Activated effector memory CD4-positive, alpha-beta T cell treated with anti-CD3 and anti-CD28 coated beads, Interleukin-2, amount 50 U/mL, for 16 hours (primary cell): ENCODE measurements around the gene PRICKLE2.

Experiments
- DNase-seq: peaks from one replicate; pipeline ENCODE4 v3.0.0-alpha.2; 2020

The PRICKLE2 gene

DNA sequence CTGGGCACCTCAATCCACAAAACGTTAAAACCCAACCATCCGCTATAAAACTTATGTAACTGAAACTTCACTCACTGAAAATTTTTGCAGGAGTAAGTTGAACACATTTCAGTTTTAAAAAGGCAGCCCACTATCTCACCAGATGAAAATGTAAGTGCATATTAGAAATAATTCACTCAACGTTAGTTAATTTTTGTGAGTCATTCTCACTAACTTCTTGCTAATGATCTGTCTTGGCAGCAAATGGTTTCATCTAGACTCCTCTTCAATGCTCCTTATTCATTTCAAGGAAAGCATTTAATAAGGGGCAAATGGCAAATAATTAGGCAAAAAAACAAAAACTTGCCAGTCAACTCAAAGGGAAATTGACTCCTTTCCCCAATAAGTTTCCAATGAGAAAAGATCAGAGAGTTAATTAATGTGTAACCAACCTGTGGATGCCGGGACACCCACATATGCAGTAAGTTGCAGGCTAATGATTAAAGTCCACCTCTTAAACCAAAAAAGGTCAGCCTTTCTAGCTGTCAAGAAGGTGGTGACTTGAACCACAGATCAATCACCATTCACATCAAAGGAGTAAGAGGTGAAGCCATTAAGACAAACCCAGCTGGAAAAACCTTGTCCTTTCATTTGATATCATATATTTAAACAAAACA lies 22.9 kb upstream of the PRICKLE2 start:
- DNase-seq = no peak

DNA sequence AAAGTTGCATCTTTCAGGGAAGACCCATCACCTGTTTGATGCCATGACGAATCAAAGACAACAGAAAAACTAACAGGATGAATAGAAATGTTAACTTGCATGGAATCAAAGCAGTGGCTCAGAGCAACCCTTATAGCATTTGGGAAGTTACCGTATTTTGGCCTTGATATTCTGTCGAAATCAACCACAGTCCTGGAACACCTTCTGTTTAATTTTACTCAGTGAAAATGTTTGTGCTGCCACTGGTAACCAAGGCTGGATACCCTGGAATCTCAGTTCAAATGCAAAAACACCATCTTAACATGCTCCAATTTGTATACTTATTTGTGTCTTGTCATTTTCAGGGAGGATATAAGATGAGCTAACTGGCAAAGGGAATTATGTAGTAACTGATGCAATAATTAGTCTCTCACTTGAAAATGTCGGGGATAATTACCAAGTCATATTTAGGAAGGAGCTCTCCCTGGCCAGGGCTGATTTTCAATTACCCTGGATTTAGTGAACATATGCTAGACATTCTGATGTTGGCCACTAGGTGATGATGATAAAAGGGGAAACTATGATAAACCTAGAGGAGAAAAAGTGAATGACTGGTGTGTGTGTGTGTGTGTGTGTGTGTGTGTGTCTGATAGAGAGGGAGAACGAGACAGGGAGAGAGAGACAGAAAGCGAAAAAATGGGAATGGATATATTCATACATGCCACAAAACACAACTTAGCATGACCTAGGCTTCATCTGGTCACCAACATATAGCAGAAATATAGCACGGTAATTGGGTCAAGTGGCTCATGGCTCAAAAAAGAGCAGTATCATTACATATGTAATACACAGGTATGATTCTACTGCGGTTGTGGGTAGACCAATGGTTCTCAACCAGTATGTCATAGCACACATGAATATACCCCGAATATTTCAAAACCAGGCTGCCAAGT lies 19.0 kb upstream of the PRICKLE2 start:
- DNase-seq = no peak

DNA sequence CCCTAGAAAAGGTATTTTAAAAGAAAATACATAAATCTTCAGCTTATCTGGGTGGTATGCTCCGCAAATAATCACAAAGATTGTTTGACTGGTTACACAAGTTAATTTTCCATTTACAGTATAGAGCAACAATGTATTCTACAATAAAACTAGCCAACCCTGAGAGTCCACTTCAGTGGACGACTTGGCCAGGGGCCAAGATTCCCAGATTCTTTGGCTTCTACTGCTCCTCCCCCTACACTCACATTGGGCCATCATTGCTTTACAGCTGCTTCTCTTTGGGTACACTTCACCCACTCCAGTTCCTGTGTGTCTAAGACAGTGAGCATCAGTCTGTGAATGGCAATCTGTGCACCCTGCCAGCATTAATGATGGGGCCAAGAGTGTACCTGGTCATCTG lies 17.2 kb upstream of the PRICKLE2 start:
- no peak for DNase-seq

DNA sequence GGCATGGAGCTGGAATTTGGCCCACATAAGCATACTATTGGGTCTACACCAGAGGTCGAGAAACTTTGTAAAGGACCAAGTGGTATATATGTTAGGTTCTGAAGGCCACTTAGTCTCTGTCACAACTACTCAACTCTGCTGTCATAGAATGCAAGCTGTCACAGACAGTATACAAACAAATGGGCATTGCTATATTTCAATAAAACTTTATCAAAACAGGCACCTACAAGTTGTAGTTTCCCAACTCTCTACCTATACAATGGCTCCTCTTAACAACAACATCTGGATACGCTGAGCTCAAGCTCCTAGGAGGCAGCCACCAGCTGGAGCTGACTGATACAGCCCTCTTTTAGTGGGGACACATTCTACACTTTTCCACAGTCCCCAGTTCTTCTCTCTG lies 15.7 kb upstream of the PRICKLE2 start:
- DNase-seq = no peak

DNA sequence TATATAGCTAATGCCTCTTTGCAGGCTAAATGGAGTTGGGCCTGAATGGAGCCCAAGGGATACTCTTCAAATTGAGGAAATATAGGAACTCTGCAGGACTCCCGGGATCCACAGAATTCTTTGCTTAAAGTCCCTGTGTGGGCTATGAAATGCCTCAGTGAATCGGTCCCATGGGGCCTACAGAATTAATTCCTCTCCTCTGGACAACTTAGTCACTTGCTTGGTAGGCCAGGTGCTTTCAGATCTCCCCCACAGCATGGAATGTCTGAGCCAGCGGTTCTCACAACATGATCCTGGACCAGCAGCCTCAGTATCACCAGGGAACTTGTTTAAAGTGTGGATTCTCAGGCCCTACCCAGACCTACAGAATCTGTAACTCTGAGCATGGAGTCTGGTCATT lies 15.1 kb upstream of the PRICKLE2 start:
- DNase-seq = no peak

DNA sequence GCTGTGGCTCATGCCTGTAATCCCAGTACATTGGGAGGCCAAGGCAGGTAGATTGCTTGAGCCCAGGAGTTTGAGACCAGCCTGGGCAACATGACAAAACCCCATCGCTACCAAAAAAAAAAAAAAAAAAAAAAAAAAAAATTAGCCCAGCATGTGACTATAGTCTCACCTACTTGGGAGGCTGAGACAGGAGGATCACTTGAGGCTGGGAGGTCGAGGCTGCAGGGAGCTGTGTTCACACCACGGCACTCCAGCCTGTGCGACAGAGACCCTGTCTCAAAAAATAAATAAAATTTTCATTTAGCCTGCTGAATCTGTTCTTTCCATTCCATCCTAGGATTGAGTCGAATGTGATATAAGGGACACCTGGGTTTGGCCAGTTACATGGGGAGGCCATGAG lies 14.6 kb upstream of the PRICKLE2 start:
- no peak for DNase-seq

DNA sequence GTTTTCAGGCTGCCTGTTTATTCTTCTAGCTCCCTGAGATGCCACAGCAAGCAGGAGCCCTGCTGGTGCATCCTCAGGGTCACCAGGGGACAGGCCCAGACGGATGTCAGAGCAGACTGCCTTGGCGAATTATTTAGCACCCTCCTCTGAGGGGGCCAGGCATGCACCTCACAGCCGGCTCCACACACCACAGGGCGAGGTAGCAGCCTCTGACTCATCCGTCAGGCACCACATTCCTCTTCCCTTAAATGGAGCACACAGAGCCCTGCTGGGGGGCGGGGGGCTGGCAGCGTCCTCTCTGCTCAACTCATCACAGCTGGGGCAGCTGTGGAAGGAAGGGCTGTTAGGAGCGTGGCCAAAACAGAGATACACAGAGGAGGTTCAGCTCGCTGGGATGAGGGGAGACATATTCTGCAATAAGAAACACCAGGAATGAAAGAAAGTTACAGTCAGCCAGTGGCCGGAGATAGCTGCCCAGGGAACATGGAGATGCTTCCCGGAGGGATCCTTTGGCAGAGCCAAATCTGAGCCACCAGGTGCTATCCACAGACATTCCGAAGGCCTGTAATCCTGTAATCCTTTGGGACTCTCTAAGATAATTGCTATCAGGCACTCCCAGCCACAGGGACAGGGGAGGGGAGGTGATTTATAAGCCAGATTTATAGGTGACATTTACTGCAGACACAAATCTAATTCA lies 13.9 kb upstream of the PRICKLE2 start:
- DNase-seq = no peak

DNA sequence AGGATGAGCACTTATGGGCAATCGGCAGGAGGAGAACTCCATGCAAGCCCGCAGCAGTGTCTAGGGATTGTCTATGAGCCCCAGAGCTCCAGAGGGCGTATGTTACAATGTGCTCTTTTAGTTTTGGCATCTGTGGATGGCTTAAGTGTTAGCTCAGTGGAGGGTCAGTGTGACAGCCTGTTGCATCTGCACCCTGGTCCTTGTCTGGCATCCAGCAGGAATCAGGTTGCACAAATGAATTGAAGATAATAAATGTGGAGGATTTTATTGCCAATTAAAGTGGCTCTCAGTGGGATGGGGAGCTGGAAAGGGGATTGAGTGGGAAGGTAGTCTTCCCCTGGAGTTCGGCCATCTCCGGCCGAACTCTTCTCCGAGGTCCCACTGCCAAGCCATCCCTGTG lies 11.8 kb upstream of the PRICKLE2 start:
- no peak for DNase-seq

DNA sequence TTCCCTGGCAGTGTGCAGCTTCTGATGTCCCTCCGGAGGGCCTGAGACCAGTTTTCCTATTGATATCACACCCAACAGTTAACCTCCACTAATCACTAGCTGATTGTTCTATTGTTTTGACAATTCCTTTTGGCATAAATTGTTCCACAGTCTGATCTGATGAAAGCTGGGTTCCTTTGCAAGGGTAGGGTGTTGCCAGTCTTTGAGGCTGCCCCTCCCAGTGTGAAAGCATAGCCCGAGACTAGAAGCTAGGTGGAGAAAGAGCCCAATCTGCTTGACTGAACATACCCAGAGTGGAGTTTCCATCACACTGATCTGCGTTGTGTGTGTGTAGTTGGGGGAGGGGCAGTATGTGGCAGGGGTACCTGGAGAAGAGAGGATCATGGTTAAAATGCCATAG lies 10.3 kb upstream of the PRICKLE2 start:
- no peak for DNase-seq

DNA sequence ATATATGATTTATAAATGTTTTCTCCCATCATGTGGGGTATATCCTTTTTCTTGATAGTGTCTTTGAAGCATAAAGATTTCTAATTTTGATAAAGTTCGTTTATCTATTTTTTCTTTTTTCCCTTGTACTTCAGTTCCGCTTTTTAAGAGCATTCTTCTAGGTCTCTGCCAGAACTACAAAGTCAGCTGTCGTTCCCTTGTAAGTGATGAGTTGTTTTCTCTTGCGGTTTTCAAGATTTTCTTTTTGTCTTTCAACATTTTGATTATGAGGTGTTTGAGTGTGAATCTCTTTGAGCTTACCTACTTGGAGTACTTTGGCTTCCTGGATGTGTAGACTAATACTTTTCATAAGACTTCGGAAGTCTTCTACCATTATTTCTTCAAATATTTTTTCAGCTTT lies 9.3 kb upstream of the PRICKLE2 start:
- no peak for DNase-seq

DNA sequence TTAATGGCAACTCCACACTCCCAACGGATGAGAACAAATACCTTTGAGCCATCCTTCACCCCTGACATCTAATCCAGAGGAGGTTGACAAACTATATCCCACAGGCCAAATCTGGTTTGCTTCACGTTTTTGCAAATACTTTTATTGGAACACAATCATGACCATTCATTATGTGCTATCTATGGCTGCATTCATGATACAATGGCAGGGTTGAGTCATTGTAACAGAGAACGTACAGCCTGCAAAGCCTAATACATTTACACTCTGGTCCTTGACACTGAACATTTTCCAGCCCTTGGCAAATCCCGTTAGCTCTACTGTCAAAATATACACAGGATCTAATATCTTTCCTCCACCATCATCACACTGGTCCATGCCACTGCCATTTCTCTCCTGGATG lies 7.6 kb upstream of the PRICKLE2 start:
- no peak for DNase-seq

DNA sequence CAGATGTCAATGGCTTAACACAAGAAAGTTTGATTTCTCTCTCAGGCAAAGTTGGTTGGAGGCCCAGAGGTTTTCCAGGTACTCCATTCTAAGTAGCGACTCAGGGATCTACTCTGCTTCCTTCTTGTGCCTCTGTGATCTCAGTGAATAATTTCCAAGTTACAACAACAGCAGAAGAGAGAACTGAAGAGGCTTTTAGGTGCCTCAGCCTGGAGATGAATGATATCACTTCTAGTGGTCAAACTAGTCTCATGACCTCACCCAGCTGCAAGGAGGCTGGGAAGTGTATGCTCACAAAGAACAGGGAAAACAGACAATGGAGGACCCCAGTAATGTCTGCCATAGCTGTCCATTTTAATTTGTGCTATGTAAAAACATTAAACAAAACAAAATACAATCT lies 4.6 kb upstream of the PRICKLE2 start:
- DNase-seq = no peak

DNA sequence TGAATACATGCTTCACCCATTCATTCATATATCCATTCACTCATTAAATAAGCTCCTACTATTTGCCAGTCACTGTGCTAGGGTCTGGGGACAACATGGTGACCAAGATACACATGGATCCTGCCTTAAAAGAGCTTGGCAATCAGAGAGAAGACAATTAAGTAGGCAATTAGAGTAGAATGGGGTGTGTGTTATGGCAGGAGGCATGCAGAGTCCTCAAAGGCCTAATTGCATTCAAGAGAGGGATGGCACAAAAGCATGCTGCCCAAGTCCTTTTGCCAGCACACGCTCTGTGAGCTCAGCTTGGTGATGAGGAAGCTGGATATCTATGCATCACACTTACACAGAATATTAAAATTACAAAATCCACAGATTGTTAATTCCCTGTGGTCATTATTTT lies 2.8 kb upstream of the PRICKLE2 start:
- no peak for DNase-seq

DNA sequence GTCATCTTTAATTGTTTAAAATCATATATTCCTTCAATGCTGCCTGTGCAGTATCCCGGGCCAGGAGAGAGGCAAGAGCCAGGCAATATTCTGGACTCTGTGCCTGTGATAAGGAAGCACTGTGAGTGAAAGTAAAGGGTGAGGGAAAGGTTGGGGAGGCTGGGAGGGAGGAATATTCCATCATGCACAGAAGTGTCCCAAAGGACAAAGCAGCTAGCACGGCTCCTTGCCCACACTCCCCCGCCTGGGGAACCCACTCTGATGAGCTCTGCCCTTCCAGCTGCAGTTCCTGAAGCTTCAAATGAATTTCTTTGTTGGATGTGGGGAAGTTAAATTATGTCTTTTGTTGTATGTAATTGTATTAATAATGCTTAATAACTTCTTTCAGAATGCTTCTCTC lies 1.5 kb upstream of the PRICKLE2 start:
- no peak for DNase-seq

DNA sequence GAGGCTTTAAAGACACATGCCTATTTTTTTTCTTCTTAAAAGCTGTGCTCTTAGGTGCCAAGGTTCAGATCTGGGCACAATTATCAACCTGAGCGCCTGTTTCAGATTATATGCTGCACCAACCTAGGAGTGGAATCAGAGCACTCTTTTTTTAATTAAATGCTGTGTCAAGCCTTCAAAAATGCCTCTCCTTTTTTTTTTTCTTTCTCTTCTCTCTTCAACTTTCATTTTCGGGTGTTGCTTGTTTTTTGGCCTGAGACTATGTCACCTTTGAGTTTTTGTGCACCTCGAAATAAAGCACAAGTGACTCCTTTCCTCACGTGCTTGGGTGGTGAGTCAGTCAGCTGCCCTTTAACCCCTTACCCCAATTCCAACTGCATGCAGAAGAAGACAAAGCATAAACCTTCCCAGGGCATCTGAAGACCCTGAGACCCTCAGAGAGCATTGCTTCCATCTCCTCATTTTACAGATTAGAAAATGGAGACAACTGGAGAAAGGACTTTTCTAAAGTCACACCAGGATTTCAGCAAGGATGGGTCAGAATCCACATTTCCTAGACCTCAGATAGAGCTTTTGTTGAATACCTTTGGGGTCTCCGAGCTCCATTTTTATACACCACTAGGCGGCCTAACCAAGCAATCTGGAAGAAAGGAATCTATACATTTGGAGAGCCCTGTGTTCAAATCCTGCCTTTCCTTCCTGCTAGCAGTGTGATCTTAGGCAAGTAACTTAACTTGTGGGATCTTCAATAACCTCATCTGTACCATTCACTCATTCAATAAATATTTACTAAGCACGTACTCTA lies 631 bp upstream of the PRICKLE2 start:
- DNase-seq = no peak

DNA sequence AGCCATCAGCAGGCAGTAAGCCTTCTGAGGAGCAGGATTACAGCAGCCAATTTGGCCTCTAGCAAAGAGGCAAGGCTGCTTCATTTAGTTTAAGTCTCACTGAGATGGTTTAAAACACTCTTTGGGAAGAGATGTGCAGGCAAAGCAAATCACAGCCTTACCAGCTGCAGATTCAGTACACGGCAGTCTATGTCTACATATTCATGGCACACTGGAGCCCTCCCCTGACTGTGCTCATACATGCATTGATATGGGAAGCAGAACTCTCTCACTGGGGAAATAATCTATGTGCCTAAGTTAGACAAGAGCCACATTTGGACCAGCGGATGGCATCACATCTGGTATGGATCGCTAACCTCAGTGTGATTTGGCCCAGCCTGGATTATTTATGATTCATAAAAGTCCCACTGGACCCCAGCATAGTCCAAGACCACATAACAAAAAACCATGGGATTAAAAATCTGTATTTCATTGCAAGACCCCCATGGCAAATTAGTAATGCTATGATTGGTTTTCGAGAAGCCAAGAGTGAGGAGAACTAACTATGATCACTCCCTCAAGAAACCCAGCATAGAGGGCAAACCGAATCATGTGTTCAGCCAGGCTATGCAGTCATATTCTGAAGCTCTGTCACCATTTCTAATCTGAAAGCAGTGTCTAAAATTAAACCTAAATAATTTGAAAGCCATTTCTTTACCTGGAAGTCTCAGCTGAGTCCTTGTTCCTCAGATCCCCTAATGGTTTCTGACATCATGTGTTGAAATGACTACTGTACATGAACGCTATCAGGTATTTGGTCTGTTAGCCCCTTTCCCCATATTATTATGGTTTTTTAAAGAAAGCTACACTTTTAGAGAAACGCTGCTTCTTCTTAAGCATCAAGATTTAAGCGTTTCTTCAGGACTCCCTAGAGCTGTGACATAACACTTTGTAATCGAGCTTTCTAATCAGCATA lies 1.2 kb downstream of the PRICKLE2 start:
- DNase-seq = no peak

DNA sequence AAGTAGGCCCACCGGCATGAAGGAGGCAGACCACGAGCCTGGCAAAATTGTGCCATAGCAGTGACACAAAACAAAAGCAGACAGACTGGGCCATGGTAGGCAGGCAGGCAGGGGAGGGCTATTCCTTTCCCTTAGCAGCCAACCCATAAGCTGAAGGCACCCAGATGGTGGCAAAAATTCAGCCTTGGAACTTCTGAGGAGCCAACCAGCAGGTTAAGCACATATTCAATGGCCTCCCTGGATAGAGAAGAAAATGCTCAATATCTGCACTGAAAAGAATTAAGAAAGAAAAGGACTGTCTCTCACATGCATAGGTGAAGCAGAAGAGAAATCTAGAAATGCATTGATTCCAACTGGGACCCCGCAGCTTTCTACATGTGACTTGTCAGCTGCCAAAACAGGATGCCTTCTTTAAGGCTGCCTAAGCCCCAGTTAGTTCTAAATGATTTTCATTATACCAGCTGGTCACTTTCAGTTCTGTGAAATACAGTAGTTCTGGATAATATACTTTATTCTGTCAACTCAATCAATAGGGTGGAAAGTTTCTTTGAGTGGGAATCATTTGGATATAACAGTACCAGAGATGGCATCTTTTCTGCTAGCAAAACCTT lies 2.7 kb downstream of the PRICKLE2 start:
- no peak for DNase-seq

DNA sequence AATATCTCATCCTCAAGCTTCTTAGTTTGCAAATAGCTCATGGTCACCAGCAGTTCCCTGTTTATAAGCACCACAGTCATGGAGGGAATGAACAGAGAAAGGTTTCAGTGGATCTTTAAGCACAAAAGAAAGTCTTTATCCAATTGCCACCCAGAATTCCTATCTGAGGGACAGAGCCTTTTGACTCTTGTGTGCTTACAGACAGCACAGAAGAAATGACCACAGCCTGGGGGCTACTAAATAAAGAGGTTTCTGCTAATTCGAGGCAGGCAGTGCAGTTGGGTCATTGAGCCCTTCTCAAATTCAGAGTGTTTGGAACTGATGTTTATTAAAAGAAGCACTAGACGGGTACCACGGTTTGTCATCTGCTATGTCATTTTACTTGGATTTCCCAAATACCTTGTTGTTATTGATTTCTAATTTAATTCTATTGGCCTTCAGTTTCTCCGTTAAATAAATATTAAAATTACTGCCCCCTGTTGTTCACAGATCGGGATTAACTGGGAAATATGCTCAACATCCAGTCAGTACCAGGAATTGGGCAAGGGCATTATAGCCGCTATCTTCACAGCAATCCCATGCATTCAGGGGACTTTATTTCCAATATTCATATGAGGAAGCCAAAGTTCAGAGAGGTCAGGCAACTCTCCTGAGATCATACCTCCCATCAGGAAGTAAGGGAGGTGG lies 3.6 kb downstream of the PRICKLE2 start:
- DNase-seq = no peak

DNA sequence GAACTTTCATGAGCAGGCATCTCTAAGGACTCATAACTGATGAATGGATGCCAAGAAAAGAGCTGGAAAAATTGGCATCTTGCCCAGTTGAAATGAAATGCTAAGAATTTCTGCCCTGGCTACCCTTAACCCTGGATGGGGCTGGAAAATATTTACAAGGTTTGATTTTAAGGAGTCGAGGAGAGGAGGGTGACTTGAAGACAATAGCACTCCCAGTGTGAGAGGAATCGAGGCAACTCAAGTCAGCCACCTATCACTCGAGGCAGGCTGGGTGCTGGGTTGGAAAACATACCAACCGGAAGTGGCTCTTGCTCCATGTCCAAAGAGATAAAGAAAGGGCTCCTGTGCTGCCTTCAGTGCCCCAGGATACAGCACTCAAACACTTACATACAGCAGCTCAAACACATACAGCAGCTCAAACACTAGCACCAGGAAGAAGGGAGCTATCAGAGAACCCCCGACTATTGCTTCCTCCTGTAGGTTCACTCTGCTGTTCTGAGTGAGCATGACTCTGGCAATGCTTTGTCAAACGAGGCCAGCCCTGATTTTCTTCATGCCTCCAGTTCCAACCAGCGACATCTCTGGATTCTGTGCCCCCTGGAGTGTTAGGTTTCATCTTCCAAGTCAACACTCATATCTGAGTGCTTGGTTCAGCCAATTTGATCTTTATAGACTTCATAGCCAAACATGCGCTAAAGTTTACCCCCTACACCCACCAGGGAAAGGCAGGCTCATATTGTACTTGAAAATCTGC lies 4.9 kb downstream of the PRICKLE2 start:
- DNase-seq = no peak

DNA sequence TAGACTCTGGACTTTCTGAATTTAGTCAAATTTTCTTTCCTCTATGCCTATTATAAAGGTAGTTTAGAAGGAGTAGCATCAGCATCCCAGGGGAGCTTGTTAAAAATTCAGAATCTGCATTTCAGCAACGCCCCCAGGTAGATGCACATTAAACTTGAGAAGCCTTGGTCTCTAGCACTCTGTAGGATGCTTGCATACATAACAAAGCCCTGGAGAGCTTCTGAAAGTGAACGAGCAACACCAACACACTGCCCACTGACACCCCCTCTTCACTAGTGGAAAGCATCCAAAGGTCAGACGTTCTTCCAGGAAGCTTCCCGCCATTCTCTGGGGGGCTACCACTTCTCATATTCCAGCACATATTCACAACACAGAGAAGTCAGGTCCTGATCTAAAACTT lies 6.5 kb downstream of the PRICKLE2 start:
- DNase-seq = no peak
